ENCODE data around the gene TTYH1. TPM values are rescaled to one million over a fixed set of nuclear protein-coding genes. Genes with fewer than 3 reads are reported as not detected.

Gene TTYH1
- total and polyA plus RNA-seq, 9 of the 15 experiments (the other 6 are each of a cell fraction or from before 2014, with no cell fraction given): 0.08 TPM; not detected in 8

GRCh38 chr19:54429176-54429495, 13.9 kb downstream of the TTYH1 start:
- intact Hi-C loops (cut with micrococcal nuclease) (no loop called here), in situ Hi-C loops (cut with MboI) (no loop called here)
- TF ChIP-seq ARID3B (CRISPR knock-in tag; IDR thresholded peaks at IDR 0.05; ENCODE audit: borderline replicate concordance) (no peak), RB1 (IDR thresholded peaks at IDR 0.05; ENCODE audit: low read depth) (no peak), SRSF7 (optimal IDR thresholded peaks at IDR 0.05; ENCODE audit: low read depth, low read length) (no peak), POLR2G (IDR thresholded peaks at IDR 0.05; ENCODE audit: low read depth, low read length) (0 out of 2 replicates have a peak, but pooled peaks have one; percentile 2)
- Histone ChIP-seq H4K20me1 (replicated peaks; ENCODE audit: control insufficient read depth, insufficient read depth, low read length) (peaks cover 5% of the 10 kb centered on the region; the same call in 1 of the 2 replicates), H3K27me3 (ENCODE audit: control insufficient read depth in 2 of 2, insufficient read depth in 2 of 2, low read length in 2 of 2) (peaks cover 22 to 38% of the 10 kb centered on the region in 2 experiments; a peak in 4 of 5 replicates), H3K27ac (ENCODE audit: extremely low read depth, low read depth, low read length) (no peak overlapping the region), H3K4me1 (replicated peaks in 1 of 2; ENCODE audit: control insufficient read depth in 2 of 2, insufficient read depth in 2 of 2, low read length in 2 of 2) (peaks cover 0 to 27% of the 10 kb centered on the region in 2 experiments; a peak in 2 of 5 replicates), H3K36me3 (ENCODE audit: control insufficient read depth, insufficient read depth, low read length) (no peaks in the 10 kb centered on the region), H3K9ac (ENCODE audit: insufficient read depth in 1 of 2, low read depth in 2 of 2, low read length in 2 of 2) (peak overlapping the region in 1 of 2 experiments; percentile 45; a peak in 1 of 4 replicates), H2AFZ (ENCODE audit: low read depth, low read length) (no peak overlapping the region), H3K9me1 (ENCODE audit: control insufficient read depth, insufficient read depth, low read length) (no peaks in the 10 kb centered on the region), H3K79me2 (ENCODE audit: control insufficient read depth, insufficient read depth, low read length) (no peaks in the 10 kb centered on the region), H3K4me2 (ENCODE audit: insufficient read depth, low read length) (no peak overlapping the region), H3K9me3 (replicated peaks; ENCODE audit: control insufficient read depth, insufficient read depth, low read depth, low read length) (no peaks in the 10 kb centered on the region), H3K4me3 (no peak overlapping the region)
- 6% methylated on average over 7 of the region's 8 CpGs for WGBS (ENCODE audit: insufficient coverage, low coverage, missing lambda C conversion rate)
- FAIRE-seq (no peak), ATAC-seq (no peak), DNase-seq (ENCODE audit: extremely low read depth in 1 of 4, low spot score in 3 of 4) (no peak)
- POLR2A ChIA-PET: interaction anchor here (0.6 to 2.8 kb wide), 4 partner anchors 9 to 216 kb away, joined by 3 to 14 read pairs (median 4); partner anchors contain the start of gene LENG8
- CTCF ChIA-PET (ENCODE audit: low intra/inter-chr PET ratio): interaction anchor here (0.6 kb wide), 1 partner anchor 633 kb away, joined by 4 read pairs; no protein-coding TSS in a partner anchor
- BruUV-seq (replicated peaks): no TSS peak

Measured in K562 (cell line).